ENCODE results near the gene YDJC. TPM values are rescaled to one million over a fixed set of nuclear protein-coding genes. Genes with fewer than 3 reads are reported as not detected.
"Not testable (repeated sequence)": the region's sequence is repeated elsewhere in the genome, so short reads cannot be mapped to it uniquely, and the experiment has no call there.

YDJC gene
- total RNA-seq, 2 donors from 2014 or later, result 45.7 to 63.0 TPM

DNA sequence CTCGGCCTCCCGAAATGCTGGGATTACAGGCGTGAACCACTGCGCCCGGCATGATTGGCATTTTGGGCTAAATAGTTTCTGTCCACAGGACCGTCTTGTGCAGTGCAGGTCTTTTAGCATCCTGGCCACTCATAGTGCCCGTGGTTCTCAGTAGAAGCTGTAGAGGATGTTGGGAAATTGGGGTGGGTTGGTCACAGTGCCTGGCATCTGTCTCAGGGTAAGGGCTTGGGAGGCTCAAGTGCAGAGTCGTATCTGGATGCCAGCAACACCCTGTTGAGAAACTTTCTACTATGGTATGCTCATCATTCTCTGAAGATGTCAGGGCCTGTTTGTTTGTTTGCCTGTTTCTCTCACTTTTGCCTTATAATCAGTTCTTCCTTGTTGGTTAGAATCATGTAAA is 40.4 kb downstream of the YDJC start:
- intact Hi-C loops (cut with DNase I), result no loop called here
- DNase-seq (no peak), ATAC-seq (no peak)
- H3K4me1 ChIP-seq, result peaks cover 33% of the 10 kb centered on the region
- WGBS, 2 donors, result 90 to 96% methylated on average over 8 of the region's 8 CpGs
- no peak overlapping the region for H3K4me3 ChIP-seq
- H3K36me3 ChIP-seq (replicated peaks in 1 of 2; ENCODE audit: insufficient read depth in 1 of 2, low read depth in 2 of 2), result peaks cover 0 to 4% of the 10 kb centered on the region in 2 donors
- H3K27ac ChIP-seq, result no peak overlapping the region
- no peak for TF ChIP-seq POLR2A (IDR thresholded peaks at IDR 0.05)
- TF ChIP-seq, protein P1, sequence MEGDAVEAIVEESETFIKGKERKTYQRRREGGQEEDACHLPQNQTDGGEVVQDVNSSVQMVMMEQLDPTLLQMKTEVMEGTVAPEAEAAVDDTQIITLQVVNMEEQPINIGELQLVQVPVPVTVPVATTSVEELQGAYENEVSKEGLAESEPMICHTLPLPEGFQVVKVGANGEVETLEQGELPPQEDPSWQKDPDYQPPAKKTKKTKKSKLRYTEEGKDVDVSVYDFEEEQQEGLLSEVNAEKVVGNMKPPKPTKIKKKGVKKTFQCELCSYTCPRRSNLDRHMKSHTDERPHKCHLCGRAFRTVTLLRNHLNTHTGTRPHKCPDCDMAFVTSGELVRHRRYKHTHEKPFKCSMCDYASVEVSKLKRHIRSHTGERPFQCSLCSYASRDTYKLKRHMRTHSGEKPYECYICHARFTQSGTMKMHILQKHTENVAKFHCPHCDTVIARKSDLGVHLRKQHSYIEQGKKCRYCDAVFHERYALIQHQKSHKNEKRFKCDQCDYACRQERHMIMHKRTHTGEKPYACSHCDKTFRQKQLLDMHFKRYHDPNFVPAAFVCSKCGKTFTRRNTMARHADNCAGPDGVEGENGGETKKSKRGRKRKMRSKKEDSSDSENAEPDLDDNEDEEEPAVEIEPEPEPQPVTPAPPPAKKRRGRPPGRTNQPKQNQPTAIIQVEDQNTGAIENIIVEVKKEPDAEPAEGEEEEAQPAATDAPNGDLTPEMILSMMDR (IDR thresholded peaks at IDR 0.05), result no peak
- no peaks in the 10 kb centered on the region for H3K27me3 ChIP-seq
- H3K9me3 ChIP-seq, result no peaks in the 10 kb centered on the region

DNA sequence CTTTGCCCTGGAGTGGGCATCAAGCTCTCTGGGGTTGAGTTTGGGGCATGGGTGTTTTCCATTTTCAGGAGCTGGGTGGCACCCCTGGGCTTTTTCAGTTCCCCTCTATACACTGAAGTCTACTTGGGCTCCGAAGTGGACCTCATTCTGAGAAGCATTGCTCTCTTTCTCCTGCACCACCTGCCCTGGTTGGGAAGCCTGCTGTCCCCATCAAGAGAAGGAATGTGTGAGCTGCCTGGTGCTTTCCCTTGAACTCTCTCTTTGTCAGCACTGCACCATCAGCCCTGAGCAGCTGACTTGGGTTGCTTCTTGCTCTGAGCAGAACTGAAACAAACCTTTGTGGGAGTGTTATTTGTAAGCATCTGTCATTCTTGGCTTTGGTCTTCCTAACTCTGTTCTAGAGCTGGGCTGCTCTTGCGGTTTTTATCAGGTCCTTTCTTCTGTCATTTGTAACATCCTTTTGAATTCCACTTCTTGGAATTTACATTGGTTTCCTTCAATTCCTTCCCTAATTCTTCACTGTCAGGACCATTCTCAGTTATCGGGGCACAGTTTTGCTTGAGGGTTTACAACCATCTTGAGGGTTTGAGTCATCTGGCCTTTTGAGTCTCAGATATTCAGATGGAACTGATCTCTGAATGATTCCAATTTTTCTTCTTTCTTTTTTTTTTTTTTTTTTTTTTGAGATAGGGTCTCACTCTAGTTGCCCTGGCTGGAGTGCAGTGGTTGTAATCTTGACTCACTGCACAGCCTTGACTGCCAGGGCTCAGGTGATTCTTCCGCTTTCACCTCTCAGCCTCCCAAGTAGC is 41.8 kb downstream of the YDJC start:
- 73 to 76% methylated on average over 4 of the region's 4 CpGs for WGBS, 2 donors
- no peak overlapping the region for H3K27ac ChIP-seq
- H3K4me3 ChIP-seq, result no peak overlapping the region
- H3K4me1 ChIP-seq, result peaks cover 40% of the 10 kb centered on the region
- TF ChIP-seq POLR2A (IDR thresholded peaks at IDR 0.05), result no peak
- no peaks in the 10 kb centered on the region for H3K27me3 ChIP-seq
- ATAC-seq (no peak), DNase-seq (no peak)
- intact Hi-C loops (cut with DNase I), result no loop called here
- no peaks in the 10 kb centered on the region for H3K36me3 ChIP-seq (replicated peaks in 1 of 2; ENCODE audit: insufficient read depth in 1 of 2, low read depth in 2 of 2)
- no peaks in the 10 kb centered on the region for H3K9me3 ChIP-seq

DNA sequence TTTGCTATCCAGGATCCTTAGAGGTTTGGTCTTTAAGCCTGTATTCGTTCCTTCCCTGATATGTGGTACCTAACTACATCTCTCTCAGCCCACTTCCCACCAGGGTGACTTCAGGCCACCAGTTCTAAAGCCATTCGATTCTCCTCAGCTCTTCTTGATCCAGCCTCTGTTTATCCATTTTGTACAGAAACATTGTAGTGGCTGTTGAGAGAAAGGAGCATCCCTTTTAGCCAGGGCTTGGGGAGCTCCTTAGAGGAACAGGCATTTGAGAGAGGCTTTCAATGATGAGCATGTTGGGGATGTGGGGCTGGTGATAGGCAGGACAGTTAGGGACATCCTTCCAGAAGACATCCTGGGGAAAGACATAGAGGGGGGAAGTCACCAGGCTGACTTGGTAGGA is 44.4 kb downstream of the YDJC start:
- TF ChIP-seq, protein P1 (IDR thresholded peaks at IDR 0.05), result no peak
- TF ChIP-seq POLR2A (IDR thresholded peaks at IDR 0.05), result no peak
- no peaks in the 10 kb centered on the region for H3K27me3 ChIP-seq
- no peaks in the 10 kb centered on the region for H3K9me3 ChIP-seq
- H3K36me3 ChIP-seq (replicated peaks in 1 of 2; ENCODE audit: insufficient read depth in 1 of 2, low read depth in 2 of 2), result no peaks in the 10 kb centered on the region
- no peak overlapping the region for H3K4me3 ChIP-seq
- intact Hi-C loops (cut with DNase I), result no loop called here
- ATAC-seq, result no peak
- DNase-seq, result no peak
- 69 to 79% methylated on average over 2 of the region's 2 CpGs for WGBS, 2 donors
- no peak overlapping the region for H3K27ac ChIP-seq
- H3K4me1 ChIP-seq, result peaks cover 43% of the 10 kb centered on the region

DNA sequence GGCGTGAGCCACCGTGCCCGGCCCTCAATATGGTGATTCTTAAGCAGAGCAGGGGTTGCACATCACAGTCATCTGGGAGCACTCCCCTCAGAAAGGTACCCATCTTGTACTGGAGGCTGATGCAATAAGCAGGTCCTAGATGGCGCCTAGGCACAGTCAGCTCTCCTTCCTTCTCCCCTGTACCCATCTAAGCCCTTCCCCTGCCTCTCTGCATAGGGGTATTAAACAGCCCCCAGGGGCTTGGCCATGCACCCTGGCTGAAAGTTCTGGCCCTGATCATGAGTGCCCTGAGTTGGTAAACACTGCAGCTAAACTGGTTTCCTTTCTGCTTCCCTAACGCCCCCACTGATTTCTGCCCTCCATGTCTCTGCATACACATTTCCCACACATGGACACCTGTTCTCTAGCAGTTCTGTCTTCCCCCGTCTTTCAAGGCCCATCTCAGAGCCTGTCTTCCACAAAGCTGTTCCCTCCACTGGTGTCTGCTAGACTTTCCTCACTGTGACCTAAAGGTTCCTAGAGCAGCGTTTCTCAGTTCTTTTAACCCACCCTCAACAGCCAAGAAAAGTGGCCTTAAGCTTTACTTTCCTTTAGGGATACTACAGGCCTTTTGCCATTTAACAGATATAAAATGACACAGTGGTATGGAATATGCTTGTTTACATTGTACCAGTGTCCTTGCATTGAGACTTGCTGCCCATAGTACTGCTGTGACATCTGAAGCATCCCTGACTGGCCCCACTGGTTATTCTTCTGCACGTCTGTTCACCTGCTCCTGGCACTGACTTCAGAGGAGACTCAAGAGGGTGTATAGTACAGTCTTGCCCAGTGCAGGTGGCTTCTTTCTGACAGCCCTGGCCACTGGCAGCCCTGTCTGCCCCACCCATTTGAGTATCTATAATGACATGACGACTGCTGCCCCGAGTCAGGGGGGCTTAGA is 46.8 kb downstream of the YDJC start:
- WGBS, 2 donors, result 38 to 66% methylated on average over 7 to 10 of the region's 10 CpGs
- Histone ChIP-seq H3K27ac (peak overlapping the region in 1 of 4 donors; percentile 1), H3K27me3 (no peaks in the 10 kb centered on the region), H3K4me3 (no peak overlapping the region), H3K9me3 (no peaks in the 10 kb centered on the region), H3K4me1 (peaks cover 45% of the 10 kb centered on the region), H3K36me3 (replicated peaks in 1 of 2; ENCODE audit: insufficient read depth in 1 of 2, low read depth in 2 of 2) (no peaks in the 10 kb centered on the region)
- TF ChIP-seq, protein P1 (IDR thresholded peaks at IDR 0.05), result no peak
- no peak for TF ChIP-seq POLR2A (IDR thresholded peaks at IDR 0.05)
- ATAC-seq (no peak), DNase-seq (no peak)
- intact Hi-C loops (cut with DNase I), result no loop called here

DNA sequence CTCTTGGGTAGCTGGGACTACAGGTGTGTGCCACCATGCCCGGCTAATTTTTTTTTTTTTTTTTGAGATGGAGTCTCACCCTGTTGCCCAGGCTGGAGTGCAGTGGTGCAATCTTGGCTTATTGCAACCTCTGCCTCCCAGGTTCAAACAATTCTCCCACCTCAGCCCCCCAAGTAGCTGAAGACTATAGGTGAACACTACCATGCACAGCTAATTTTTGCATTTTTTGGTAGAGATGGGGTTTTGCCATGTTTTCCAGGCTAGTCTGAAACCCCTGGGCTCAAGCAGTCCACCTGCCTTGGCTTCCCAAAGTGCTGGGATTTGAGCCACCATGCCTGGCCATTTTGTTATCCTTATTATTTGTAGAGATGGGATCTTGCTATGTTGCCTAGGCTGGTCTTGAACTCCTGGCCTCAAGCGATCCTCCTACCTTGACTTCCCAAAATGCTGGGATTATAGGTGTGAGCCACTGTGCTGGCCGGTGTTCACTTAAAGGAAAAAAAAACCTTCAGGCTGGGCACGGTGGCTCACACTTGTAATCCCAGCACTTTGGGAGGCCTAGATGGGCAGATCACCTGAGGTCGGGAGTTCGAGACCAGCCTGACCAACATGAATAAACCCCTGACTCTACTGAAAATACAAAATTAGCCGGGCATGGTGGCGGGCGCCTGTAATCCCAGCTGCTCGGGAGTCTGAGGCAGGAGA is 48.7 kb downstream of the YDJC start:
- peaks cover 52% of the 10 kb centered on the region for H3K4me1 ChIP-seq
- ATAC-seq; DNase-seq; H3K27ac ChIP-seq; H3K4me3 ChIP-seq; H3K9me3 ChIP-seq; intact Hi-C loops (cut with DNase I); H3K36me3 ChIP-seq (replicated peaks in 1 of 2; ENCODE audit: insufficient read depth in 1 of 2, low read depth in 2 of 2); H3K27me3 ChIP-seq: not testable (repeated sequence)
- WGBS, 2 donors, result 91 to 97% methylated on average over 10 of the region's 10 CpGs

DNA sequence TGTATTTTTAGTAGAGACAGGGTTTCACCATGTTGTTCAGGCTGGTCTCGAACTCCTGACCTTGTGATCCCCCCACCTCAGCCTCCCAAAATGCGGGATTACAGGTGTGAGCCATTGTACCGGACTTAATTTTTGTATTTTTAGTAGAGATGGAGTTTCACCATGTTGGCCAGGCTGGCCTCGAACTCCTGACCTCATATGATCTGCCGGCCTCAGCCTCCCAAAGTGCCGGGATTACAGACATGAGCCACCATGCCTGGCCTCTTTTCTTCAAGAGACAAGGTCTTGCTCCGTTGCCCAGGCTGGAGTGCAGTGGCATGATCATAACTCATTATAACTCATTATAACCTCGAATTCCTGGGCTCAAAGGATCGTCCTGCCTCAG is 49.2 kb downstream of the YDJC start:
- 93 to 96% methylated on average over 9 of the region's 9 CpGs for WGBS, 2 donors
- H3K4me1 ChIP-seq, result peaks cover 52% of the 10 kb centered on the region
- ATAC-seq; H3K9me3 ChIP-seq; intact Hi-C loops (cut with DNase I); H3K27me3 ChIP-seq; H3K36me3 ChIP-seq (replicated peaks in 1 of 2; ENCODE audit: insufficient read depth in 1 of 2, low read depth in 2 of 2); H3K4me3 ChIP-seq; H3K27ac ChIP-seq; DNase-seq: not testable (repeated sequence)
